HPDE6-E6E7 (cell line): Measurements from ENCODE around the gene SCRN3.
"Not testable (repeated sequence)": the region's sequence is repeated elsewhere in the genome, so short reads cannot be mapped to it uniquely, and the experiment has no call there.

Source experiments
- DNase-seq: peaks from one replicate; pipeline ENCODE4 v3.0.0; 2011; ENCODE audit warnings: missing footprints; ENCODE audit errors: extremely low spot score

SCRN3 gene

GRCh38 chr2:174403628-174404027 lies 8.1 kb downstream of the SCRN3 start:
- no peak for DNase-seq

GRCh38 chr2:174410039-174410438 lies 14.5 kb downstream of the SCRN3 start:
- not testable (repeated sequence) for DNase-seq

- no peak for DNase-seq
Observed at GRCh38 chr2:174412256-174412655, 16.7 kb downstream of the SCRN3 start.

- no peak for DNase-seq
Observed at GRCh38 chr2:174428214-174428613, 32.7 kb downstream of the SCRN3 start.

- no peak for DNase-seq
Observed at GRCh38 chr2:174430066-174430465, 34.5 kb downstream of the SCRN3 start.

GRCh38 chr2:174431902-174432301 lies 36.4 kb downstream of the SCRN3 start:
- no peak for DNase-seq

GRCh38 chr2:174436351-174436750 lies 40.8 kb downstream of the SCRN3 start:
- no peak for DNase-seq

- no peak for DNase-seq
Observed at GRCh38 chr2:174438146-174438886, 42.8 kb downstream of the SCRN3 start.

GRCh38 chr2:174439323-174439722 lies 43.8 kb downstream of the SCRN3 start:
- DNase-seq: no peak

GRCh38 chr2:174439950-174440349 lies 44.4 kb downstream of the SCRN3 start:
- no peak for DNase-seq

GRCh38 chr2:174442546-174443510 lies 47.3 kb downstream of the SCRN3 start:
- peak; percentile 39 for DNase-seq

GRCh38 chr2:174444761-174445160 lies 49.2 kb downstream of the SCRN3 start:
- DNase-seq: no peak

GRCh38 chr2:174445248-174445647 lies 49.7 kb downstream of the SCRN3 start:
- no peak for DNase-seq

GRCh38 chr2:174446531-174446930 lies 51.0 kb downstream of the SCRN3 start:
- DNase-seq: no peak

GRCh38 chr2:174449033-174449432 lies 53.5 kb downstream of the SCRN3 start:
- no peak for DNase-seq

- DNase-seq: no peak
Observed at GRCh38 chr2:174450021-174450816, 54.7 kb downstream of the SCRN3 start.

- no peak for DNase-seq
Observed at GRCh38 chr2:174454566-174454965, 59.0 kb downstream of the SCRN3 start.

GRCh38 chr2:174461221-174461620 lies 65.7 kb downstream of the SCRN3 start:
- no peak for DNase-seq

- no peak for DNase-seq
Observed at GRCh38 chr2:174465327-174465726, 69.8 kb downstream of the SCRN3 start.

- no peak for DNase-seq
Observed at GRCh38 chr2:174473796-174474195, 78.3 kb downstream of the SCRN3 start.

- DNase-seq: no peak
Observed at GRCh38 chr2:174477759-174478158, 82.2 kb downstream of the SCRN3 start.
